Measurements from ENCODE around the gene FOXP1. TPM values are rescaled to one million over a fixed set of nuclear protein-coding genes. Genes with fewer than 3 reads are reported as not detected.

FOXP1 gene
- total and polyA plus RNA-seq, 2 of the 13 experiments (the other 11 are each of a cell fraction or from before 2014, with no cell fraction given), result 40.4 to 59.0 TPM

DNA sequence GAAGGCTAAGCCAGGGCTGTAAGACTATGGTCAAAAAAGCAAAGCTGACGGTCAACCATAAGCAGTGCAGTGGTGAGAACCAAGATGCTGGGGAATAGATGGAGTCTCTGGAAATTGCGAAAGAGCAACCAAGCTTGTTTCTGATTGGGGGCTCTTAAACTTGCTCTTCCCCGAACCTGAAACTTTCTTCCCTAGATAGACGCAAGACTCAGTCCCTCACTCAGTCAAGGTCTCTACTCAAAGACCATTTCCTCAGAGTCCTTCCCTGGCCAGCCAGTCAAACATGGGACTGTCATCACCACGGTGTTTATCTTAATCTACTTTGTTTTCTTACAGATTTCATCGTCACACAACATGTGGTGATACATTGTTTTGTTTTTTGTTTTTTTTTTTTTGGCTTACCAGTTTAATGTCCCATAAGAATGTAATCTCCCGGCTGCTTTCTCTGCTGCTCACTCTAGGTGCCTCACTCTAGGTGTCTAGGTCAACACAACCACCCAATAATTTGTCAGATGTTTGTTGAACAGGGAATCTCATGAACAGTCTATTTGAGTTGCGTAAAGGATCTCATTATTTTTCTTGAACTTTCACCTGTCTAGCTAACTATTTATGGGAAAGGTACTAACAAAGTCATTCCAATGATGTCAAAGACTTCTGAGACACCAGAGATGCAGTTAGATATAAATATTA, 495.4 kb downstream of the FOXP1 start (continued):
- TF ChIP-seq, protein P1, sequence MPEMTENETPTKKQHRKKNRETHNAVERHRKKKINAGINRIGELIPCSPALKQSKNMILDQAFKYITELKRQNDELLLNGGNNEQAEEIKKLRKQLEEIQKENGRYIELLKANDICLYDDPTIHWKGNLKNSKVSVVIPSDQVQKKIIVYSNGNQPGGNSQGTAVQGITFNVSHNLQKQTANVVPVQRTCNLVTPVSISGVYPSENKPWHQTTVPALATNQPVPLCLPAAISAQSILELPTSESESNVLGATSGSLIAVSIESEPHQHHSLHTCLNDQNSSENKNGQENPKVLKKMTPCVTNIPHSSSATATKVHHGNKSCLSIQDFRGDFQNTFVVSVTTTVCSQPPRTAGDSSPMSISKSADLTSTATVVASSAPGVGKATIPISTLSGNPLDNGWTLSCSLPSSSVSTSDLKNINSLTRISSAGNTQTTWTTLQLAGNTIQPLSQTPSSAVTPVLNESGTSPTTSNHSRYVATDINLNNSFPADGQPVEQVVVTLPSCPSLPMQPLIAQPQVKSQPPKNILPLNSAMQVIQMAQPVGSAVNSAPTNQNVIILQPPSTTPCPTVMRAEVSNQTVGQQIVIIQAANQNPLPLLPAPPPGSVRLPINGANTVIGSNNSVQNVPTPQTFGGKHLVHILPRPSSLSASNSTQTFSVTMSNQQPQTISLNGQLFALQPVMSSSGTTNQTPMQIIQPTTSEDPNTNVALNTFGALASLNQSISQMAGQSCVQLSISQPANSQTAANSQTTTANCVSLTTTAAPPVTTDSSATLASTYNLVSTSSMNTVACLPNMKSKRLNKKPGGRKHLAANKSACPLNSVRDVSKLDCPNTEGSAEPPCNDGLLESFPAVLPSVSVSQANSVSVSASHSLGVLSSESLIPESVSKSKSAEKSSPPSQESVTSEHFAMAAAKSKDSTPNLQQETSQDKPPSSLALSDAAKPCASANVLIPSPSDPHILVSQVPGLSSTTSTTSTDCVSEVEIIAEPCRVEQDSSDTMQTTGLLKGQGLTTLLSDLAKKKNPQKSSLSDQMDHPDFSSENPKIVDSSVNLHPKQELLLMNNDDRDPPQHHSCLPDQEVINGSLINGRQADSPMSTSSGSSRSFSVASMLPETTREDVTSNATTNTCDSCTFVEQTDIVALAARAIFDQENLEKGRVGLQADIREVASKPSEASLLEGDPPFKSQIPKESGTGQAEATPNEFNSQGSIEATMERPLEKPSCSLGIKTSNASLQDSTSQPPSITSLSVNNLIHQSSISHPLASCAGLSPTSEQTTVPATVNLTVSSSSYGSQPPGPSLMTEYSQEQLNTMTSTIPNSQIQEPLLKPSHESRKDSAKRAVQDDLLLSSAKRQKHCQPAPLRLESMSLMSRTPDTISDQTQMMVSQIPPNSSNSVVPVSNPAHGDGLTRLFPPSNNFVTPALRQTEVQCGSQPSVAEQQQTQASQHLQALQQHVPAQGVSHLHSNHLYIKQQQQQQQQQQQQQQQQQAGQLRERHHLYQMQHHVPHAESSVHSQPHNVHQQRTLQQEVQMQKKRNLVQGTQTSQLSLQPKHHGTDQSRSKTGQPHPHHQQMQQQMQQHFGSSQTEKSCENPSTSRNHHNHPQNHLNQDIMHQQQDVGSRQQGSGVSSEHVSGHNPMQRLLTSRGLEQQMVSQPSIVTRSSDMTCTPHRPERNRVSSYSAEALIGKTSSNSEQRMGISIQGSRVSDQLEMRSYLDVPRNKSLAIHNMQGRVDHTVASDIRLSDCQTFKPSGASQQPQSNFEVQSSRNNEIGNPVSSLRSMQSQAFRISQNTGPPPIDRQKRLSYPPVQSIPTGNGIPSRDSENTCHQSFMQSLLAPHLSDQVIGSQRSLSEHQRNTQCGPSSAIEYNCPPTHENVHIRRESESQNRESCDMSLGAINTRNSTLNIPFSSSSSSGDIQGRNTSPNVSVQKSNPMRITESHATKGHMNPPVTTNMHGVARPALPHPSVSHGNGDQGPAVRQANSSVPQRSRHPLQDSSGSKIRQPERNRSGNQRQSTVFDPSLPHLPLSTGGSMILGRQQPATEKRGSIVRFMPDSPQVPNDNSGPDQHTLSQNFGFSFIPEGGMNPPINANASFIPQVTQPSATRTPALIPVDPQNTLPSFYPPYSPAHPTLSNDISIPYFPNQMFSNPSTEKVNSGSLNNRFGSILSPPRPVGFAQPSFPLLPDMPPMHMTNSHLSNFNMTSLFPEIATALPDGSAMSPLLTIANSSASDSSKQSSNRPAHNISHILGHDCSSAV (CRISPR knock-in tag; IDR thresholded peaks at IDR 0.05; ENCODE audit: borderline replicate concordance), result no peak
- no peak for TF ChIP-seq HNF4G (IDR thresholded peaks at IDR 0.05; ENCODE audit: borderline replicate concordance, low read depth, low read length)
- TF ChIP-seq HNF4G (CRISPR knock-in tag; IDR thresholded peaks at IDR 0.05; ENCODE audit: borderline replicate concordance, low read depth), result no peak
- peak; percentile 82 for TF ChIP-seq CEBPG (CRISPR knock-in tag; IDR thresholded peaks at IDR 0.05)
- TF ChIP-seq RXRB (CRISPR knock-in tag; IDR thresholded peaks at IDR 0.05; ENCODE audit: borderline replicate concordance), result peak; percentile 72
- no peak for TF ChIP-seq RELA (CRISPR knock-in tag; IDR thresholded peaks at IDR 0.05)
- peak; percentile 59 for TF ChIP-seq HNF4A (CRISPR knock-in tag; IDR thresholded peaks at IDR 0.05)
- peak; percentile 54; the same call in 1 of the 2 replicates for TF ChIP-seq ZSCAN9 (CRISPR knock-in tag; IDR thresholded peaks at IDR 0.05; ENCODE audit: borderline replicate concordance)
- TF ChIP-seq CEBPB (IDR thresholded peaks at IDR 0.05; ENCODE audit: borderline replicate concordance, low read depth, low read length), result peak; percentile 70; the same call in 1 of the 2 replicates
- TF ChIP-seq, protein P2, sequence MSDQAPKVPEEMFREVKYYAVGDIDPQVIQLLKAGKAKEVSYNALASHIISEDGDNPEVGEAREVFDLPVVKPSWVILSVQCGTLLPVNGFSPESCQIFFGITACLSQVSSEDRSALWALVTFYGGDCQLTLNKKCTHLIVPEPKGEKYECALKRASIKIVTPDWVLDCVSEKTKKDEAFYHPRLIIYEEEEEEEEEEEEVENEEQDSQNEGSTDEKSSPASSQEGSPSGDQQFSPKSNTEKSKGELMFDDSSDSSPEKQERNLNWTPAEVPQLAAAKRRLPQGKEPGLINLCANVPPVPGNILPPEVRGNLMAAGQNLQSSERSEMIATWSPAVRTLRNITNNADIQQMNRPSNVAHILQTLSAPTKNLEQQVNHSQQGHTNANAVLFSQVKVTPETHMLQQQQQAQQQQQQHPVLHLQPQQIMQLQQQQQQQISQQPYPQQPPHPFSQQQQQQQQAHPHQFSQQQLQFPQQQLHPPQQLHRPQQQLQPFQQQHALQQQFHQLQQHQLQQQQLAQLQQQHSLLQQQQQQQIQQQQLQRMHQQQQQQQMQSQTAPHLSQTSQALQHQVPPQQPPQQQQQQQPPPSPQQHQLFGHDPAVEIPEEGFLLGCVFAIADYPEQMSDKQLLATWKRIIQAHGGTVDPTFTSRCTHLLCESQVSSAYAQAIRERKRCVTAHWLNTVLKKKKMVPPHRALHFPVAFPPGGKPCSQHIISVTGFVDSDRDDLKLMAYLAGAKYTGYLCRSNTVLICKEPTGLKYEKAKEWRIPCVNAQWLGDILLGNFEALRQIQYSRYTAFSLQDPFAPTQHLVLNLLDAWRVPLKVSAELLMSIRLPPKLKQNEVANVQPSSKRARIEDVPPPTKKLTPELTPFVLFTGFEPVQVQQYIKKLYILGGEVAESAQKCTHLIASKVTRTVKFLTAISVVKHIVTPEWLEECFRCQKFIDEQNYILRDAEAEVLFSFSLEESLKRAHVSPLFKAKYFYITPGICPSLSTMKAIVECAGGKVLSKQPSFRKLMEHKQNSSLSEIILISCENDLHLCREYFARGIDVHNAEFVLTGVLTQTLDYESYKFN (CRISPR knock-in tag; conservative IDR thresholded peaks at IDR 0.05), result peak; percentile 82
- TF ChIP-seq, protein P3, sequence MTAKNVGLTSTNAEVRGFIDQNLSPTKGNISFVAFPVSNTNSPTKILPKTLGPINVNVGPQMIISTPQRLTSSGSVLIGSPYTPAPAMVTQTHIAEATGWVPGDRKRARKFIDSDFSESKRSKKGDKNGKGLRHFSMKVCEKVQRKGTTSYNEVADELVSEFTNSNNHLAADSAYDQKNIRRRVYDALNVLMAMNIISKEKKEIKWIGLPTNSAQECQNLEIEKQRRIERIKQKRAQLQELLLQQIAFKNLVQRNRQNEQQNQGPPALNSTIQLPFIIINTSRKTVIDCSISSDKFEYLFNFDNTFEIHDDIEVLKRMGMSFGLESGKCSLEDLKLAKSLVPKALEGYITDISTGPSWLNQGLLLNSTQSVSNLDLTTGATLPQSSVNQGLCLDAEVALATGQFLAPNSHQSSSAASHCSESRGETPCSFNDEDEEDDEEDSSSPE (CRISPR knock-in tag; IDR thresholded peaks at IDR 0.05), result no peak
- TF ChIP-seq, protein P4, sequence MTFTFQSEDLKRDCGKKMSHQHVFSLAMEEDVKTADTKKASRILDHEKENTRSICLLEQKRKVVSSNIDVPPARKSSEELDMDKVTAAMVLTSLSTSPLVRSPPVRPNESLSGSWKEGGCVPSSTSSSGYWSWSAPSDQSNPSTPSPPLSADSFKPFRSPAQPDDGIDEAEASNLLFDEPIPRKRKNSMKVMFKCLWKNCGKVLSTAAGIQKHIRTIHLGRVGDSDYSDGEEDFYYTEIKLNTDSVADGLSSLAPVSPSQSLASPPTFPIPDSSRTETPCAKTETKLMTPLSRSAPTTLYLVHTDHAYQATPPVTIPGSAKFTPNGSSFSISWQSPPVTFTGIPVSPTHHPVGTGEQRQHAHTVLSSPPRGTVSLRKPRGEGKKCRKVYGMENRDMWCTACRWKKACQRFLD (CRISPR knock-in tag; IDR thresholded peaks at IDR 0.05; ENCODE audit: borderline replicate concordance), result no peak
- no peak for TF ChIP-seq ZNF7 (CRISPR knock-in tag; IDR thresholded peaks at IDR 0.05)
- TF ChIP-seq GZF1 (CRISPR knock-in tag; IDR thresholded peaks at IDR 0.05), result no peak
- TF ChIP-seq CREB1 (IDR thresholded peaks at IDR 0.05), result no peak
- TF ChIP-seq CREB1 (CRISPR knock-in tag; IDR thresholded peaks at IDR 0.05), result peak; percentile 79
